HG02571 (cell line): ENCODE measurements around the gene LYPD5.
"Not testable (repeated sequence)": the region's sequence is repeated elsewhere in the genome, so short reads cannot be mapped to it uniquely, and the experiment has no call there.

Experiments
- ATAC-seq: cut with Tn5 transposase; IDR thresholded peaks from one replicate; pipeline ENCODE4 v1.9.1; 2021; ENCODE audit warnings: mild to moderate bottlenecking, moderate library complexity; ENCODE audit not compliant: unreplicated experiment

Gene LYPD5

GRCh38 chr19:43779147-43779819 lies 23.0 kb downstream of the LYPD5 start:
- no peak for ATAC-seq

DNA sequence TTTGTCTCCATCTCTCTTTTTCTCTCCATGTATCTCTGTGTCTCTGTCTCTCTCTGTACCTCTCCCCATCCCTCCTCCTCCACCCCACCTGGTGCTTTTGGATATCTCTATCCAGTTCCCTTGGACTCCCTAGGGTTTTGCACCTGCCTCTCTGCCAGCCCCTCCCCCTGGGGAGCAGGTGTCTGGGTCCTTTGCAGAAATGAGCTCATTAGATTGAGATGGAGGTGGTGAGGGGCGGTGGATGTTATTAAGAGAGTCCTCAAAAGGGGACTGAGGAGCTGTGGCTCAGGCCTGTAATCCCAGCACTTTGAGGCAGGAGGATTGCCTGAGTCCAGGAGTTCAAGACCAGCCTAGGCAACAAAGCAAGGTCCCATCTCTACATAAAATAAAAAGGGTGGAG lies 23.6 kb downstream of the LYPD5 start:
- no peak for ATAC-seq

DNA sequence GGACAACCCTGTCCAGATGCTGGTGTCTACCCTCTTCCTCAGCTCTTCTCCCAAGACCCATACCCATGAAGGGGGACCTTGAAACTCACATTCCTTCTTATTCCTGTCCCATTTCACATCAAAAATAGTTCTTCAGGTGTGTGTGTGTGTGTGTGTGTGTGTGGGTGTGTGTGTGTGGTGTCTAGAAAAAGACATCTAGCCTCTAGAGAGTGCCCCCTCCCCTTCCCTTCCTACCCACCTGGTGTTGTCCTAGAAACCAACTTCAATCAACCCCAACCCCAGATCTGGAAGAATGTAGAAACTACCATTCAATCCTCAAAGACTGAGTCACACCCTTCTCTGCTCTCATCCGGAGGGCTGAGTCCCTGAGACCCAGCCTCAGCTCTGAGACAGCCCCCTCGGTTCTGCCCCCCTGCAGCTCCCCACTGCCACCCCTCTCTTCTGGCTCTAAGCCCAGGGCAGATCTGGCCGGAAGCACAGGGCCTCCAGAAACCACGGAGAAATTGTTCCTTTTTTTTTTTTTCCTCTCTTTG lies 25.0 kb downstream of the LYPD5 start:
- no peak for ATAC-seq

- no peak for ATAC-seq
Measured at GRCh38 chr19:43776286-43776685, 26.0 kb downstream of the LYPD5 start.

- ATAC-seq: no peak
Measured at GRCh38 chr19:43775299-43775890, 26.9 kb downstream of the LYPD5 start.

GRCh38 chr19:43774940-43775258 lies 27.3 kb downstream of the LYPD5 start:
- not testable (repeated sequence) for ATAC-seq

GRCh38 chr19:43774103-43774939 lies 27.9 kb downstream of the LYPD5 start:
- no peak for ATAC-seq

DNA sequence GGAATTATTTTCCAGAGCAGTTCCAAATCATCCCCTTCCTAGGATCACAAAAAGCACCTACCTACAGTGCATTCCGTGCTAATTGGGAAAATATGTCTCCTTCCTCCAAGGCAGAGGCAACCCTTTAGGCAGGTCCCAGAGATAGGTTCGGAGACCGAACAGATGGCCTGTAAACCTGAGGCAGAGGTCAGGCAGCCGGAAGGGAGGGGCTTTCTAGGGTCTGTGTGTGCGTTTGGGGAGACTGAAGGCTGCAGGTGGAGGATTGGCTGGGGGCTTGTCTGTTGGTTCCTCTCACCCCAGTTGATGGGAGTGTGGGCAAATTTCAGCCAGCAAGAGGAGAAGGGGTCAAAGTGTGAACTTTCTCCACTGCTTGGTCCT lies 28.5 kb downstream of the LYPD5 start:
- ATAC-seq: no peak

DNA sequence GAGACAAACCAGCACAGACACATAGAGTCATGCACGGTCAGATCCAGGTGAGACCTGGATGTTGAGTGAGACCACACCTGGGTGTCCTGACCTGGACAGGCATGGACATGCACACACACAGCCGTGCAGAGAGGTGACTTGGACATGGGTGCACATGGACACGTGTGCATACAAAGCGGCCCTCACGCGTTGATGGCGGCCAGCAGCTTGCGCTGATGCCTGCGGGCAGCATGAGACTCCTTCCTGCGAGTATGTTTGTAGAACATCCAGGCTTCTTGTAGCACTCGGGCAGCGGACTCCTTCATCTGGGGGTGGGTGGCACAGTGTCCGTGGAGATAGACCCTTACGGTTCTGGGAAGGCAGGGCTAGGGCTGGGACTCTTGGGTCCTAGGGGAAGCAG lies 33.0 kb downstream of the LYPD5 start:
- no peak for ATAC-seq

GRCh38 chr19:43768273-43769050 lies 33.8 kb downstream of the LYPD5 start:
- ATAC-seq: no peak

DNA sequence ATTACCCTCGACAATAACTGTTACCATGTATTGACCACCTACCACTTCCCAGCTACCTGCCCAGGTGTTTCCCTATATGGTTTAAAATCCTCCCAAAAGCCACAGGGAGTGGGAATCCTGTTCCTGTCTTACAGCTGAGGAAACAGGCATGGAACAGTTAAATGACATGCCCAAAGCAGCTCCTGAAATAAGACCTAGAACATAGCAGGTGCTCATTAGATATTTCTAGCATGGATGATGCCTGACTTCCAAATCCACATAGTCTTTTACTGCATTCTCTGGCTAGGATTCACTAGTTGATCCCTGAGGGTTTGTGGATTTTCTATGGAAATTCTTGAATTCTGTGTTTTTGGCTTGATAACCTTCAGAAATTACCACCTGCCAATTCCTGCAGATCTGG lies 34.4 kb downstream of the LYPD5 start:
- ATAC-seq: no peak

DNA sequence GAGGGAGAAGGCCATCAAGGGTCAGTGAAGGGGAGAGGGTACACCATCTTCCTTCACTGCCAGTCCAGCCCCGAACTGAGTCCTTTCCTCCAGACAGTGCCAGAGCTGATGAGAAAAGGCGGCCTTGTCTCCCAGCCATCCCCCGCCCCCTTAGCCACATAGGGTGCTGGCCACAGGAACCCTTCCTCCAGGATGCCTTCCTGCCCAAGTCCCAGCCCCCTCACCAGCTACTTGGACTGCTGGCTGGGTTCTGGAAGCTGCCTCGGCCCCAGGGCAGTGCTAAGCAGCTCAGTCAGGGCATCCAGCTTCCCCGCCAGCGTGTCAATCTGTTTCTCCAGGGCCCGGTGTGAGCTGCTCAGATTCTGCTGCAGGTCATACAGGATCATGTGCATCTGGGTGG lies 34.9 kb downstream of the LYPD5 start:
- no peak for ATAC-seq

GRCh38 chr19:43766755-43767043 lies 35.5 kb downstream of the LYPD5 start:
- ATAC-seq: no peak

GRCh38 chr19:43765109-43765876 lies 37.0 kb downstream of the LYPD5 start:
- peak; percentile 57 for ATAC-seq

DNA sequence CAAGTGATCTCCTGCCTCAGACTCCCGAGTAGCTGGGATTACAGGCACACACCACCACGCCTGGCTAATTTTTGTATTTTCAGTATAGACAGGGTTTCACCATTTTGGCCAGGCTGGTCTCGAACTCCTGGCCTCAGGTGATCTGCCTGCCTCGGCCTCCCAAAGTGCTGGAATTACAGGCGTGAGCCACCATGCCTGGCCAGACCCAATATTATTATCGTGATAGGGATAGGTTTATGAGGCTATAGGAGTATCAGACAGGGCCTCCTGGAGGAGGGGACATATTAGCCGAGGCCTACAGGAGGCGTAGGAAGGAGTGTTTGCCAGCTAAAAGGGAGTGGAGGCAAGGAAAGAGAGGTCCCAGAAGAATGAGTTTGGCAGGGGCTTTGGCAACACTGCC lies 37.6 kb downstream of the LYPD5 start:
- ATAC-seq: not testable (repeated sequence)

- ATAC-seq: no peak
Measured at GRCh38 chr19:43763473-43763939, 38.7 kb downstream of the LYPD5 start.

DNA sequence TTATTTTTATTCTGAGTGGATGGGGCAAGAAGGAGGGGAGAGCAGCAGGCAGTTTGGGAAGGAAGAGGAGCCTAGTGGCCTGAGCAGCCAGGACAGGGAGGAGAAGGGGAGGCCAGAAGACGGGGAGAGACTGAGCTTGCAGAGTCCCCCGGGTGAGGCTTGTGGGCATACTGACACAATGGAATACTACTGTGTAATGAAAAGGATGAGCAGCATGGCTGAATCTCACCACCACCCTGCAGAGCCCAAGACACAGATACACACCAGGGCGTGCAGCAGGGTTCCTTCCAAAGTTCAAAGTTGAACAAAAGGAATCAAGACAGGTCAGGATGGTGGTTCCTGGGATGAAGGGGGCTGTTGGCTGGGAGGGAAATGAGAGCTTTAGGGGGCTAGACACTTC lies 39.4 kb downstream of the LYPD5 start:
- no peak for ATAC-seq

DNA sequence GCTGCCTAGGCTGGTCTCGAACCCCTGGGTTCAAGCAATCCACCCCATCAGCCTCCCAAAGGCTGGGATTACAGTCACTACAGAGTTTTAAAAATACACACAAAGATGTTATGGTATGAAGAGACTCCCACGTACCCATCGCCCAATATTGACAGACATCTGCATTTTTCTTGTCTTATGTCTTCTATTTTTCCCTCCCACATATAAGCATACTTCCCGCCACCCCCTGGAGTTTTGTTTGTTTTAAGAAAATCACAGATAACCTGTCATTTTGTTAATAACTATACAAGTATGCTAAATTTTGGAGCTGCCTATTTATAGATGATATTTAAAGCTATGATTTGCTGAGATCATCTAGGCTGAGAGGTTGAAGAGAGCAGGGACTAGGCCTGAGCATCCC lies 41.3 kb downstream of the LYPD5 start:
- ATAC-seq: no peak

DNA sequence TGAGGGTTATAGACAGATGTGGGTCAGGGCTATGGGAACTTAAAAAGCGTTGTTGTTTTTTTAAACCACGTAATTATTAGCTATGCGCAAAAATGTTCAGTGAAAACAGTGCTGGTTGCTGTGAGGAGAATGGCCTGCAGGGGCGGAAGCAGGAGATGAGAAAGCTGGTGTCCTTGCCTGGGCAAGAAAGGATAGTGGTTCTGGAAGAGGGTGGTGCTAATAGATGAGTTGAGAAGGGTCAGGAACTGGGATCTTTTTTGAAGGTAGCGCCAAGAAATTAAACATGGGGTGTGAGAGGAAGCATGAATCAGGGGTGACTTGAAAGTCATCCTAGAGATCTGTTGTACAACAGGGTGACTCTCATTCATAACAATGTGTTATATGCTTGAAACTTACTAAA lies 42.7 kb downstream of the LYPD5 start:
- no peak for ATAC-seq

DNA sequence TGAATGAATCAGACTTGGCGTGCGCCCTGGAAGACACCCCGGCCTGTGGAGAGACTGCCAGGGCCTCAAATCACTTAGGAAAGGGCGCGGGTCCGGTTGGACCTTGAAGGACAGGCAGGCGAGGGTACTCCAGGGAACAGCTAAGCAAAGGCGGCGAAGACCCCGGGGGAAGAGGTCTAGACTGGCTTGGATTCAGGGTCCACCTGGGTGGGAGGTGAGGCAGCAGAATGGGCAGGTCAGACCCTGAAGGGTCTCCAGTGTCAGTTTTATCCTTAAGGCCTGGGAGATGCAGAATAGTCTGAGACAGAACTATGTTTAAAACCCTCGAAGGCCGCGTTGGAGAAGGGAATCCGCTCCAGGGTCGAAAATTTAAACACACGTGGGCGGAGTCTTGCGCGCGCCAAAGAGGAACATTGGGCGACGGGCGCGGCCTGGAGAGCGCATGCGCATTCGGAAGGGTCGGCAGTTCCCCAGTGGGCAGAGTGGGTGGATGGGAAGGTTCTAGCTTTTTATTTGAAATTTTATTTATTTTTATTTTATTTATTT lies 46.9 kb downstream of the LYPD5 start:
- ATAC-seq: no peak
